ENCODE measurements around the gene OR10G8. TPM values are rescaled to one million over a fixed set of nuclear protein-coding genes. Genes with fewer than 3 reads are reported as not detected.

OR10G8 gene
- total RNA-seq, 1 experiment from 2014 or later = not detected

DNA sequence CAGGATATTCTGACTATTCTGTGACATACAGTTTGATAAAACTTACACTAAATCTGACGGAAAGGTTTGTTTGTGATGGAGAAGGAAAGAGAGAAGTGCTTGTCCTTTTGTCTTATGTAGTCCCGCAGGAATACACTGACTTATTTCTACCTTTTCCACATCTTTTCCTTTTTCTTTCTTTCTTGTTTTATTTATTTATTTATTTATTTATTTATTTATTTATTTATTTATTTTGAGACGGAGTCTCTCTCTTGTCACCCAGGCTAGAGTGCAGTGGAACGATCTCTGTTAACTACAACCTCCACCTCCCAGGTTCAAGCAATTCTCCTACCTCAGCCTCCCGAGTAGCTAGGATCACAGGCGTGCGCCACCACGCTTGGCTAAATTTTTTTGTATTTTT lies 45.5 kb downstream of the OR10G8 start:
- peaks cover 27% of the 10 kb centered on the region for H3K27me3 ChIP-seq (ENCODE audit: insufficient read depth, low read length)
- H3K9me3 ChIP-seq (ENCODE audit: control insufficient read depth in 1 of 2, insufficient read depth in 1 of 2, low read depth in 1 of 2, low read length in 2 of 2) = no peaks in the 10 kb centered on the region
- H3K4me3 ChIP-seq (replicated peaks in 1 of 2; ENCODE audit: low read depth in 1 of 2, low read length in 2 of 2) = no peak overlapping the region
- H3K9me2 ChIP-seq (ENCODE audit: insufficient read depth) = no peaks in the 10 kb centered on the region
- H2AFZ ChIP-seq (ENCODE audit: low read depth, low read length, poor library complexity, severe bottlenecking) = no peak overlapping the region
- no TSS peak for BruUV-seq (replicated peaks)
- no peaks in the 10 kb centered on the region for H4K20me1 ChIP-seq (ENCODE audit: insufficient read depth)
- ChIA-PET RAD21 (ENCODE audit: low non-redundant PET in 1 of 2, low total read pairs in 2 of 2, uncharacterized antibody in 2 of 2, unreplicated experiment in 2 of 2) (interaction anchor here in 1 of 2 experiments (1.4 kb wide), 1 partner anchor 123 kb away, joined by 7 read pairs; no protein-coding TSS in a partner anchor), POLR2A (no interaction called here), CTCF (interaction anchor here (0.6 to 2.3 kb wide), 12 partner anchors 8 to 332 kb away, joined by 3 to 26 read pairs (median 7); no protein-coding TSS in a partner anchor)
- H3K9ac ChIP-seq (ENCODE audit: low read length) = no peak overlapping the region
- DNase-seq (ENCODE audit: low read depth, low spot score) = no peak
- no peak for TF ChIP-seq ELF1 (IDR thresholded peaks at IDR 0.05; ENCODE audit: borderline replicate concordance, low read depth)
- TF ChIP-seq, protein P1, sequence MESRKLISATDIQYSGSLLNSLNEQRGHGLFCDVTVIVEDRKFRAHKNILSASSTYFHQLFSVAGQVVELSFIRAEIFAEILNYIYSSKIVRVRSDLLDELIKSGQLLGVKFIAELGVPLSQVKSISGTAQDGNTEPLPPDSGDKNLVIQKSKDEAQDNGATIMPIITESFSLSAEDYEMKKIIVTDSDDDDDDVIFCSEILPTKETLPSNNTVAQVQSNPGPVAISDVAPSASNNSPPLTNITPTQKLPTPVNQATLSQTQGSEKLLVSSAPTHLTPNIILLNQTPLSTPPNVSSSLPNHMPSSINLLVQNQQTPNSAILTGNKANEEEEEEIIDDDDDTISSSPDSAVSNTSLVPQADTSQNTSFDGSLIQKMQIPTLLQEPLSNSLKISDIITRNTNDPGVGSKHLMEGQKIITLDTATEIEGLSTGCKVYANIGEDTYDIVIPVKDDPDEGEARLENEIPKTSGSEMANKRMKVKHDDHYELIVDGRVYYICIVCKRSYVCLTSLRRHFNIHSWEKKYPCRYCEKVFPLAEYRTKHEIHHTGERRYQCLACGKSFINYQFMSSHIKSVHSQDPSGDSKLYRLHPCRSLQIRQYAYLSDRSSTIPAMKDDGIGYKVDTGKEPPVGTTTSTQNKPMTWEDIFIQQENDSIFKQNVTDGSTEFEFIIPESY (IDR thresholded peaks at IDR 0.05; ENCODE audit: extremely low read depth, insufficient replicate concordance, low read length) = no peak
- no peak for TF ChIP-seq FOSL1 (IDR thresholded peaks at IDR 0.05; ENCODE audit: low read depth)
- TF ChIP-seq CEBPB (IDR thresholded peaks at IDR 0.05; ENCODE audit: low read depth) = no peak
- TF ChIP-seq, protein P2, sequence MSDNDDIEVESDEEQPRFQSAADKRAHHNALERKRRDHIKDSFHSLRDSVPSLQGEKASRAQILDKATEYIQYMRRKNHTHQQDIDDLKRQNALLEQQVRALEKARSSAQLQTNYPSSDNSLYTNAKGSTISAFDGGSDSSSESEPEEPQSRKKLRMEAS (IDR thresholded peaks at IDR 0.05) = no peak
- no peak for TF ChIP-seq ATF3 (IDR thresholded peaks at IDR 0.05)
- TF ChIP-seq JUND (IDR thresholded peaks at IDR 0.05) = no peak
- no peak for TF ChIP-seq CBX3 (IDR thresholded peaks at IDR 0.05; ENCODE audit: low read depth)
- no peak for TF ChIP-seq YY1 (IDR thresholded peaks at IDR 0.05; ENCODE audit: extremely low read depth, insufficient replicate concordance, low read depth, low read length)
- no peak for TF ChIP-seq POLR2A (IDR thresholded peaks at IDR 0.05; ENCODE audit: borderline replicate concordance, extremely low read depth, insufficient read depth, insufficient read length)
- TF ChIP-seq ZNF274 (IDR thresholded peaks at IDR 0.05; ENCODE audit: low read depth, low read length) = no peak
- TF ChIP-seq, protein P3, sequence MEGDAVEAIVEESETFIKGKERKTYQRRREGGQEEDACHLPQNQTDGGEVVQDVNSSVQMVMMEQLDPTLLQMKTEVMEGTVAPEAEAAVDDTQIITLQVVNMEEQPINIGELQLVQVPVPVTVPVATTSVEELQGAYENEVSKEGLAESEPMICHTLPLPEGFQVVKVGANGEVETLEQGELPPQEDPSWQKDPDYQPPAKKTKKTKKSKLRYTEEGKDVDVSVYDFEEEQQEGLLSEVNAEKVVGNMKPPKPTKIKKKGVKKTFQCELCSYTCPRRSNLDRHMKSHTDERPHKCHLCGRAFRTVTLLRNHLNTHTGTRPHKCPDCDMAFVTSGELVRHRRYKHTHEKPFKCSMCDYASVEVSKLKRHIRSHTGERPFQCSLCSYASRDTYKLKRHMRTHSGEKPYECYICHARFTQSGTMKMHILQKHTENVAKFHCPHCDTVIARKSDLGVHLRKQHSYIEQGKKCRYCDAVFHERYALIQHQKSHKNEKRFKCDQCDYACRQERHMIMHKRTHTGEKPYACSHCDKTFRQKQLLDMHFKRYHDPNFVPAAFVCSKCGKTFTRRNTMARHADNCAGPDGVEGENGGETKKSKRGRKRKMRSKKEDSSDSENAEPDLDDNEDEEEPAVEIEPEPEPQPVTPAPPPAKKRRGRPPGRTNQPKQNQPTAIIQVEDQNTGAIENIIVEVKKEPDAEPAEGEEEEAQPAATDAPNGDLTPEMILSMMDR (IDR thresholded peaks at IDR 0.05 in 2 of 3, conservative IDR thresholded peaks at IDR 0.05 in 1 of 3; ENCODE audit: borderline replicate concordance in 1 of 3, insufficient read depth in 1 of 3, low read depth in 2 of 3, low read length in 2 of 3) = no peak
- no peak for TF ChIP-seq ZFX (IDR thresholded peaks at IDR 0.05)
- no peak for TF ChIP-seq REST (IDR thresholded peaks at IDR 0.05; ENCODE audit: low read depth)
- TF ChIP-seq EZH2 (IDR thresholded peaks at IDR 0.05) = no peak
- no peak for TF ChIP-seq POLR2AphosphoS5 (IDR thresholded peaks at IDR 0.05; ENCODE audit: low read depth, low read length)
- ATAC-seq = no peak
- no peak overlapping the region for H3K27ac ChIP-seq (ENCODE audit: low read depth, low read length)
- no peaks in the 10 kb centered on the region for H3K36me3 ChIP-seq (ENCODE audit: control insufficient read depth in 1 of 2, insufficient read depth in 2 of 2, low read length in 2 of 2)
- intact Hi-C loops (cut with micrococcal nuclease) = loop anchor here (5.0 kb wide), 2 partner anchors 260 to 515 kb away; no protein-coding TSS in a partner anchor
- H3K4me2 ChIP-seq (ENCODE audit: low read length) = no peak overlapping the region
- no peaks in the 10 kb centered on the region for H3K79me2 ChIP-seq (ENCODE audit: insufficient read depth, low read length)
- H3K4me1 ChIP-seq (ENCODE audit: control insufficient read depth in 1 of 2, insufficient read depth in 2 of 2, low read length in 2 of 2) = peaks cover 0 to 5% of the 10 kb centered on the region in 2 experiments; a peak in 2 of 4 replicates
